Fibroblast of mammary gland (primary cell): Measurements from ENCODE around the gene TMEM184A.
"Not testable (repeated sequence)": the region's sequence is repeated elsewhere in the genome, so short reads cannot be mapped to it uniquely, and the experiment has no call there.

Experiments
- DNase-seq: peaks from one replicate; pipeline ENCODE4 v3.0.0-alpha.2; 2010; ENCODE audit warnings: low read depth
- H3K4me3 ChIP-seq: 2 replicates; pipeline ENCODE4 v1.5.1; 2011; ENCODE audit warnings: low read depth, mild to moderate bottlenecking, low read length, moderate library complexity; ENCODE audit not compliant: control insufficient read depth
- TF ChIP-seq, protein P1 (sequence below): conservative IDR thresholded peaks from 2 replicates; pipeline ENCODE4 v1.5.1; 2011; ENCODE audit warnings: low read depth, low read length, inconsistent platforms; ENCODE audit not compliant: control insufficient read depth, insufficient read depth

Gene TMEM184A

GRCh38 chr7:1523844-1524243 is 32.2 kb downstream of the TMEM184A start:
- H3K4me3 ChIP-seq: no peak overlapping the region
- TF ChIP-seq, protein P1, sequence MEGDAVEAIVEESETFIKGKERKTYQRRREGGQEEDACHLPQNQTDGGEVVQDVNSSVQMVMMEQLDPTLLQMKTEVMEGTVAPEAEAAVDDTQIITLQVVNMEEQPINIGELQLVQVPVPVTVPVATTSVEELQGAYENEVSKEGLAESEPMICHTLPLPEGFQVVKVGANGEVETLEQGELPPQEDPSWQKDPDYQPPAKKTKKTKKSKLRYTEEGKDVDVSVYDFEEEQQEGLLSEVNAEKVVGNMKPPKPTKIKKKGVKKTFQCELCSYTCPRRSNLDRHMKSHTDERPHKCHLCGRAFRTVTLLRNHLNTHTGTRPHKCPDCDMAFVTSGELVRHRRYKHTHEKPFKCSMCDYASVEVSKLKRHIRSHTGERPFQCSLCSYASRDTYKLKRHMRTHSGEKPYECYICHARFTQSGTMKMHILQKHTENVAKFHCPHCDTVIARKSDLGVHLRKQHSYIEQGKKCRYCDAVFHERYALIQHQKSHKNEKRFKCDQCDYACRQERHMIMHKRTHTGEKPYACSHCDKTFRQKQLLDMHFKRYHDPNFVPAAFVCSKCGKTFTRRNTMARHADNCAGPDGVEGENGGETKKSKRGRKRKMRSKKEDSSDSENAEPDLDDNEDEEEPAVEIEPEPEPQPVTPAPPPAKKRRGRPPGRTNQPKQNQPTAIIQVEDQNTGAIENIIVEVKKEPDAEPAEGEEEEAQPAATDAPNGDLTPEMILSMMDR: no peak
- no peak for DNase-seq

- no peak overlapping the region for H3K4me3 ChIP-seq
- DNase-seq: no peak
- TF ChIP-seq, protein P1: no peak
Observed at GRCh38 chr7:1523208-1523607, 32.8 kb downstream of the TMEM184A start.

DNA sequence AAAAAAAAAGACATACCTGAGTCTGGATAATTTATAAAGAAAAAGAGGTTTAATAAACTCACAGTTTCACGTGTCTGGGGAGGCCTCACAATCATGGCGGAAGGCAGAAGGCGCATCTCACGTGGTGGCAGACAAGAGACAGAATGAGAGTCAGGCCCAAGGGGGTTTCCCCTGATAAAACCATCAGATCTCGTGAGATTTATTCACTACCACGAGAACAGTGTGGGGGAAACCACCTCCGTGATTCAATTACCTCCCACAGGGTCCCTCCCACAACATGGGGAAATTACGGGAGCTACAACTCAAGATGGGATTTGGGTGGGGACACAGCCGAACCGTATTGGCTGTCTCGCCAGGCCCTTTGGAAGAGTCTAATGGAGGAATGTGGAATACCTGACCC is 34.5 kb downstream of the TMEM184A start:
- no peak for DNase-seq
- no peak overlapping the region for H3K4me3 ChIP-seq
- TF ChIP-seq, protein P1: no peak

- H3K4me3 ChIP-seq: no peak overlapping the region
- TF ChIP-seq, protein P1: no peak
- DNase-seq: peak; percentile 65
Observed at GRCh38 chr7:1520539-1521234, 35.3 kb downstream of the TMEM184A start.

- not testable (repeated sequence) for H3K4me3 ChIP-seq, DNase-seq
Observed at GRCh38 chr7:1519322-1519922, 36.6 kb downstream of the TMEM184A start.

GRCh38 chr7:1516586-1517251 is 39.3 kb downstream of the TMEM184A start:
- no peak overlapping the region for H3K4me3 ChIP-seq
- no peak for DNase-seq
- TF ChIP-seq, protein P1: no peak

GRCh38 chr7:1515509-1515967 is 40.5 kb downstream of the TMEM184A start:
- not testable (repeated sequence) for DNase-seq, H3K4me3 ChIP-seq
